Stimulated activated CD4-positive, alpha-beta T cell treated with anti-CD3 and anti-CD28 coated beads, Interleukin-12 subunit alpha, Interleukin-12 subunit beta, amount 100 ng/mL, for 24 hours (primary cell): Measurements from ENCODE around the gene KRTAP10-8.
A peak's percentile ranks its signal among the peaks of the same experiment; 100 is the strongest.
"Not testable (repeated sequence)": the region's sequence is repeated elsewhere in the genome, so short reads cannot be mapped to it uniquely, and the experiment has no call there.

Experiments used
- DNase-seq, 2 experiments: peaks; one replicate each; pipeline ENCODE4 v3.0.0-alpha.2; 2020; ENCODE audit warnings: low read depth in 2 of 2

The KRTAP10-8 gene

GRCh38 chr21:44618504-44618903, 6.6 kb downstream of the KRTAP10-8 start:
- no peak for DNase-seq

GRCh38 chr21:44618909-44619308, 7.0 kb downstream of the KRTAP10-8 start:
- peak; percentile 12 to 28 for DNase-seq

GRCh38 chr21:44619886-44620285, 8.0 kb downstream of the KRTAP10-8 start:
- DNase-seq: no peak

- DNase-seq: no peak
These were observed 11.7 kb downstream of the KRTAP10-8 start for GRCh38 chr21:44623575-44623974.

- no peak for DNase-seq
These were observed 13.9 kb downstream of the KRTAP10-8 start for GRCh38 chr21:44625756-44626155.

- DNase-seq: no peak
These were observed 14.4 kb downstream of the KRTAP10-8 start for GRCh38 chr21:44626262-44626661.

- no peak for DNase-seq
These were observed 14.8 kb downstream of the KRTAP10-8 start, which contains the start of gene KRTAP10-9 for GRCh38 chr21:44626673-44627143. Gene KRTAP10-9, plus strand, starts transcription at chr21:44627093. Its CDS starts 79 bp downstream, at chr21:44627172.

- DNase-seq: not testable (repeated sequence)
These were observed 15.4 kb downstream of the KRTAP10-8 start for GRCh38 chr21:44627181-44627822.

- not testable (repeated sequence) for DNase-seq
These were observed 16.0 kb downstream of the KRTAP10-8 start for GRCh38 chr21:44627831-44628233.

GRCh38 chr21:44628707-44629391, 17.0 kb downstream of the KRTAP10-8 start:
- DNase-seq: no peak

- no peak for DNase-seq
These were observed 18.6 kb downstream of the KRTAP10-8 start for GRCh38 chr21:44630440-44630839.

- no peak for DNase-seq
These were observed 20.2 kb downstream of the KRTAP10-8 start for GRCh38 chr21:44632067-44632466.

- no peak for DNase-seq
These were observed 24.5 kb downstream of the KRTAP10-8 start for GRCh38 chr21:44636209-44637017.

GRCh38 chr21:44637018-44637850, 25.4 kb downstream of the KRTAP10-8 start, which contains the start of gene KRTAP10-10:
Gene KRTAP10-10, plus strand, starts transcription at chr21:44637356. Its CDS starts 62 bp downstream, at chr21:44637418.
- no peak for DNase-seq

GRCh38 chr21:44637851-44638348, 26.0 kb downstream of the KRTAP10-8 start:
- not testable (repeated sequence) for DNase-seq

GRCh38 chr21:44638506-44639330, 26.8 kb downstream of the KRTAP10-8 start:
- not testable (repeated sequence) for DNase-seq

GRCh38 chr21:44639331-44639655, 27.4 kb downstream of the KRTAP10-8 start:
- DNase-seq: no peak

- DNase-seq: no peak
These were observed 28.9 kb downstream of the KRTAP10-8 start for GRCh38 chr21:44640761-44641160.

- DNase-seq: no peak
These were observed 31.9 kb downstream of the KRTAP10-8 start for GRCh38 chr21:44643741-44644310.

- DNase-seq: no peak
These were observed 33.0 kb downstream of the KRTAP10-8 start for GRCh38 chr21:44644878-44645277.
